Adrenal gland (tissue), 12 donors: Measurements from ENCODE around the gene INS. TPM values are rescaled to one million over a fixed set of nuclear protein-coding genes. Genes with fewer than 3 reads are reported as not detected.
A peak's percentile ranks its signal among the peaks of the same experiment; 100 is the strongest.

ENCODE experiments used
- DNase-seq, 7 donors: peaks; one replicate each; pipeline ENCODE4 v3.0.0-alpha.2; 2019 to 2020
- H3K27ac ChIP-seq, 5 donors: fragments of 200-600 bp; sonication (generic) in 4 of 5; 1 replicate in 3 of 5; 2 replicates in 2 of 5; pipeline versions ENCODE4 v1.5.1 to v1.8.0; 2016 to 2020; ENCODE audit warnings: mild to moderate bottlenecking in 1 of 5
- H3K27me3 ChIP-seq: fragments of 200-600 bp; 2 replicates; pipeline ENCODE4 v1.8.0; 2021
- H3K36me3 ChIP-seq, 2 donors: fragments of 200-600 bp; replicated peaks in 1 of 2; 1 replicate in 1 of 2; 2 replicates in 1 of 2; pipeline versions ENCODE4 v1.5.1 to v1.8.0; 2018 to 2022
- H3K4me1 ChIP-seq, 2 donors: fragments of 200-600 bp; replicated peaks in 1 of 2; 1 replicate in 1 of 2; 2 replicates in 1 of 2; pipeline versions ENCODE4 v1.5.1 to v1.8.0; 2018 to 2021
- H3K4me3 ChIP-seq, 4 donors: fragments of 200-600 bp; sonication (generic) in 3 of 4; one replicate each; pipeline ENCODE4 v1.5.1; 2016 to 2018
- H3K9me3 ChIP-seq, 3 donors: fragments of 200-600 bp; sonication (generic) in 1 of 3; replicated peaks in 1 of 3; 1 replicate in 2 of 3; 2 replicates in 1 of 3; pipeline versions ENCODE4 v1.5.1 to v1.8.0; 2016 to 2021
- CTCF ChIP-seq, 6 experiments: fragments of 450-650 bp in 4 of 6; fragments of 200-600 bp in 2 of 6; sonication (generic) in 1 of 6; IDR thresholded peaks; 1 replicate in 5 of 6; 2 replicates in 1 of 6; pipeline versions ENCODE4 v1.5.1 to v1.8.0; 2016 to 2021; ENCODE audit warnings: antibody characterized with exemption in 6 of 6, mild to moderate bottlenecking in 2 of 6, moderate library complexity in 1 of 6
- POLR2A ChIP-seq, 2 donors: fragments of 450-650 bp; IDR thresholded peaks; one replicate each; pipeline ENCODE4 v1.6.1; 2017; ENCODE audit warnings: antibody characterized with exemption in 2 of 2, mild to moderate bottlenecking in 2 of 2, moderate library complexity in 1 of 2
- WGBS, 4 donors: extraction: QIAGEN DNeasy Blood & Tissue Kit in 2 of 4; methylation state at CpG; one replicate each; pipeline versions ENCODE4 v1.1.5 to v1.1.7; 2013 to 2017; 5-methylcytosine and 5-hydroxymethylcytosine counted together
- intact Hi-C, 2 donors: fragments of 100-400 bp; cut with DNase I; formaldehyde crosslinking; loops; one replicate each; pipeline versions ENCODE4 v1.14.1 to v1.15.0; 2022 to 2023
- polyA plus RNA-seq, 3 donors: library from polyadenylated mRNA; stranded (reverse); fragments of 200-250 nt in 2 of 3; fragments of 350-450 nt in 1 of 3; fragmentation: Illumina TruSeq in 1 of 3; extraction: RNeasy Lipid Tissue Mini Kit (QIAGEN cat#74804) in 1 of 3; gene quantifications; one replicate each; pipeline ENCODE4 v1.2.3, GENCODE V29; 2013 to 2014
- total RNA-seq, 9 donors: library from RNA; depleted of rRNA in 4 of 9; stranded (reverse); fragments of >200 nt in 4 of 9; fragments of 120-200 nt in 1 of 9; fragmentation: NEBNext Ultra II Directional in 1 of 9; extraction: Animal tissue kit (Norgen Biotek cat#: 25700) in 1 of 9; gene quantifications; one replicate each; pipeline versions ENCODE4 v1.1.0 to v1.2.4, GENCODE V29; 2013 to 2023
- donor health status: healthy with polysubstance abuse.
- donor health status: Bipolar disorder and iron deficiency.
- donor health status: DM: yes; HTN: yes; CAD: no.
- donor health status: DM: no; HTN: no; CAD: no.
- donor health status: DM: no; HTN: no; CAD: no.
- donor health status: DM: yes; HTN: yes; CAD: no.

Gene INS
- total and polyA plus RNA-seq, 12 donors = 0.72 to 45.2 (median 6.5) TPM; not detected in 8

GRCh38 chr11:2191883-2192282 is 30.9 kb upstream of the INS start:
- no peaks in the 10 kb centered on the region for H3K27me3 ChIP-seq
- H3K27ac ChIP-seq = peak overlapping the region in 1 of 5 donors; percentile 75
- 67 to 71% (median 70%) methylated on average over 7 of the region's 7 CpGs for WGBS, 4 donors
- peaks cover 0 to 4% of the 10 kb centered on the region in 2 donors for H3K4me1 ChIP-seq
- TF ChIP-seq POLR2A (IDR thresholded peaks at IDR 0.05) (no peak), CTCF (IDR thresholded peaks at IDR 0.05) (no peak)
- intact Hi-C loops = loop anchor here in 1 of 2 donors (10.0 kb wide), 1 partner anchor 333 kb away; no protein-coding TSS in a partner anchor
- H3K36me3 ChIP-seq = no peaks in the 10 kb centered on the region
- no peak overlapping the region for H3K4me3 ChIP-seq
- DNase-seq = peak in 1 of 7 donors; percentile 82
- H3K9me3 ChIP-seq = no peaks in the 10 kb centered on the region

DNA sequence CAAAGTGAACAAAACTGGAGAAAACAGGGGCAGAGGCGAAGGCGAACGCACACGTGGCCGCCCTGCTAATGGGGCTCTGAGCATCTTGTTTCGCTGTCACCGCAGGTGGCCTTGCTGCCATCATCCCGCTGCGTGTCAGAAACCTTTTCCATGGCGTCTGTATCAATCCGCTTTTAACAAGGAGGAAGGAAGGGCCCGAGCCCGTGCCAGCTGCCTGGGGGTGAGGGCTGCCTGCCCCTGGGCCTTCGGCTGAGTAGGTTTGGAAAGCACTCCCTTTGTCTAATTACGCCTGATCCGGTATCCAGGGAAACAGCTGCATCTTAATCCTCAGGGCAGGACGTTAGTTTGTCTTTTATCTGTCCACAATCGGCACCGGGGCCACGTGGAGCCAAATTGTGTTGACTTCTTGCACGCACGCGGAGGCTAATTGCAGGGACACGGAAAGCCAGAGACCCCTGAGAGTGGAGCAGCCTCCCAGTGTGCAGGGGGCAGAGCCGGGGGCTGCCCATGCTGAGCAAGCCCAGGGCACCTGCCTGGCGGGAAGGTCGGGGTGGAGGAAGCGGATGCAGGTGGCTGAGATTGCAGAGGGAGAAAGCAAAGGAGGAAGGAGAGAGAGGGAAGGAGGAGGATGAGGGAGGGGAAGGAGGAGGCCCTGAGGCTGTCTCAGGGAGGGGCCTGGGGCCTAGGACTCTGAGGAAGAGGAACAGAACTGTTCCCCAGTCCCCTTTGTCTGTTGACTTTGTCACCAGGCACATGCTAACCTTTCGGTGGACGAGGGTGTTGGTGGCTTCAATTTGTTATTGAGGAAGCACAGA is 29.9 kb upstream of the INS start:
- Histone ChIP-seq H3K36me3 (no peaks in the 10 kb centered on the region), H3K27ac (peak overlapping the region in 1 of 5 donors; percentile 75), H3K27me3 (no peaks in the 10 kb centered on the region), H3K9me3 (no peaks in the 10 kb centered on the region), H3K4me3 (no peak overlapping the region), H3K4me1 (peaks cover 0 to 4% of the 10 kb centered on the region in 2 donors)
- intact Hi-C loops = loop anchor here in 1 of 2 donors (10.0 kb wide), 1 partner anchor 334 kb away; no protein-coding TSS in a partner anchor
- TF ChIP-seq CTCF (IDR thresholded peaks at IDR 0.05) (no peak), POLR2A (IDR thresholded peaks at IDR 0.05) (no peak)
- 49 to 53% (median 51%) methylated on average over 21 to 30 of the region's 30 CpGs for WGBS, 4 donors
- DNase-seq = peak in 3 of 7 donors; percentile 33 to 93 (median 51)

GRCh38 chr11:2189938-2190656 is 29.1 kb upstream of the INS start:
- H3K9me3 ChIP-seq = no peaks in the 10 kb centered on the region
- intact Hi-C loops = loop anchor here in 1 of 2 donors (10.0 kb wide), 1 partner anchor 335 kb away; no protein-coding TSS in a partner anchor
- TF ChIP-seq CTCF (IDR thresholded peaks at IDR 0.05) = no peak
- peak in 1 of 2 donors; percentile 6 for TF ChIP-seq POLR2A (IDR thresholded peaks at IDR 0.05)
- H3K27ac ChIP-seq = peak overlapping the region in 1 of 5 donors; percentile 75
- peaks cover 0 to 4% of the 10 kb centered on the region in 2 donors for H3K4me1 ChIP-seq
- 67 to 73% (median 68%) methylated on average over 18 to 29 of the region's 29 CpGs for WGBS, 4 donors
- H3K36me3 ChIP-seq = no peaks in the 10 kb centered on the region
- peak in 1 of 7 donors; percentile 74 for DNase-seq
- H3K27me3 ChIP-seq = peaks cover 4% of the 10 kb centered on the region
- no peak overlapping the region for H3K4me3 ChIP-seq

- Histone ChIP-seq H3K9me3 (no peaks in the 10 kb centered on the region), H3K27ac (peak overlapping the region in 1 of 5 donors; percentile 75), H3K36me3 (no peaks in the 10 kb centered on the region), H3K27me3 (peaks cover 4% of the 10 kb centered on the region), H3K4me1 (peaks cover 0 to 4% of the 10 kb centered on the region in 2 donors), H3K4me3 (no peak overlapping the region)
- TF ChIP-seq POLR2A (IDR thresholded peaks at IDR 0.05) = no peak
- TF ChIP-seq CTCF (IDR thresholded peaks at IDR 0.05) = no peak
- intact Hi-C loops = no loop called here
- 80 to 92% (median 86%) methylated on average over 19 of the region's 19 CpGs for WGBS, 4 donors
- no peak for DNase-seq
Measured at GRCh38 chr11:2188745-2189144, 27.7 kb upstream of the INS start.
